SK-N-SH (cell line): ENCODE measurements around the gene CDHR3. TPM values are rescaled to one million over a fixed set of nuclear protein-coding genes. Genes with fewer than 3 reads are reported as not detected.

Experiments
- CTCF ChIA-PET: fragments of 300-600, 350-600 bp; formaldehyde crosslinking; extraction: SDS; loops from one replicate; lab custom pipeline; 2021; lab: Yijun Ruan, JAX
- POLR2A ChIA-PET: fragments of 350-600 bp; sonication (Branson Sonifier 250); formaldehyde crosslinking; extraction: SDS; loops from one replicate; lab custom pipeline; 2020; ENCODE audit warnings: antibody characterized with exemption, inconsistent platforms; lab: Yijun Ruan, JAX
- DNase-seq: peaks from one replicate; pipeline ENCODE4 v3.0.0; 2012
- H2AFZ ChIP-seq: fragments of 200-600 bp; sonication (generic); 2 replicates; pipeline ENCODE4 v1.8.1; 2016; ENCODE audit warnings: antibody characterized with exemption, mild to moderate bottlenecking, low read depth
- H3F3A ChIP-seq: fragments of 200-600 bp; sonication (generic); replicated peaks from 2 replicates; pipeline ENCODE3; 2016; ENCODE audit warnings: antibody characterized with exemption, mild to moderate bottlenecking; ENCODE audit not compliant: insufficient read depth
- H3K27ac ChIP-seq, 2 experiments: fragments of 200-500 bp in 1 of 2; fragments of 200-600 bp in 1 of 2; sonication (Bioruptor generic) in 1 of 2; sonication (generic), shearing (Covaris generic) in 1 of 2; 2 replicates each; pipeline versions ENCODE4 v1.5.1 to v1.6.1; 2014 to 2016; ENCODE audit warnings: low read depth in 2 of 2, inconsistent platforms in 1 of 2, low read length in 1 of 2, mild to moderate bottlenecking in 1 of 2, mixed read lengths in 1 of 2
- H3K27me3 ChIP-seq: fragments of 200-600 bp; sonication (generic), shearing (Covaris generic); 2 replicates; pipeline ENCODE4 v1.6.1; 2016; ENCODE audit warnings: mixed run types; ENCODE audit not compliant: insufficient read depth
- H3K36me3 ChIP-seq, 2 experiments: fragments of 200-500 bp in 1 of 2; fragments of 200-600 bp in 1 of 2; sonication (Bioruptor generic) in 1 of 2; sonication (generic) in 1 of 2; replicated peaks in 1 of 2; 2 replicates each; pipeline versions ENCODE3 to v1.5.1; 2014 to 2016; ENCODE audit warnings: low read length in 1 of 2, mild to moderate bottlenecking in 1 of 2; ENCODE audit not compliant: insufficient read depth in 2 of 2, control insufficient read depth in 1 of 2
- H3K4me1 ChIP-seq, 2 experiments: fragments of 200-500 bp in 1 of 2; fragments of 200-600 bp in 1 of 2; sonication (Bioruptor generic) in 1 of 2; sonication (generic), shearing (Covaris generic) in 1 of 2; 2 replicates each; pipeline versions ENCODE4 v1.5.1 to v1.6.1; 2014 to 2016; ENCODE audit warnings: low read depth in 1 of 2, low read length in 1 of 2, mixed run types in 1 of 2; ENCODE audit not compliant: insufficient read depth in 2 of 2, control insufficient read depth in 1 of 2
- H3K4me2 ChIP-seq: fragments of 200-600 bp; sonication (generic), shearing (Covaris generic); 2 replicates; pipeline ENCODE4 v1.6.1; 2017; ENCODE audit warnings: mixed run types
- H3K4me3 ChIP-seq, 2 experiments: fragments of 200-500 bp in 1 of 2; fragments of 200-600 bp in 1 of 2; sonication (Bioruptor generic) in 1 of 2; sonication (generic), shearing (Covaris generic) in 1 of 2; 2 replicates each; pipeline versions ENCODE4 v1.5.1 to v1.8.1; 2014 to 2016; ENCODE audit warnings: low read depth in 2 of 2, inconsistent platforms in 1 of 2, low read length in 1 of 2, mild to moderate bottlenecking in 1 of 2, mixed read lengths in 1 of 2, moderate library complexity in 1 of 2
- H3K79me2 ChIP-seq: fragments of 200-600 bp; sonication (generic); 2 replicates; pipeline ENCODE4 v1.8.1; 2017; ENCODE audit warnings: mild to moderate bottlenecking; ENCODE audit not compliant: insufficient read depth
- H3K9ac ChIP-seq: fragments of 200-600 bp; sonication (generic); 2 replicates; pipeline ENCODE4 v1.6.1; 2017; ENCODE audit warnings: mixed run types
- H3K9me2 ChIP-seq: fragments of 200-600 bp; sonication (generic); 2 replicates; pipeline ENCODE4 v1.6.1; 2017; ENCODE audit warnings: mixed run types
- H3K9me3 ChIP-seq: fragments of 200-600 bp; sonication (generic); 2 replicates; pipeline ENCODE4 v1.6.1; 2017; ENCODE audit warnings: mixed run types, mild to moderate bottlenecking, moderate library complexity
- H4K20me1 ChIP-seq: fragments of 200-600 bp; sonication (generic); 2 replicates; pipeline ENCODE4 v1.6.1; 2017; ENCODE audit warnings: mild to moderate bottlenecking, mixed run types; ENCODE audit not compliant: insufficient read depth
- CTCF ChIP-seq: fragments of 200-600 bp; sonication (generic); IDR thresholded peaks from 2 replicates; pipeline ENCODE4 v1.6.1; 2017; ENCODE audit warnings: antibody characterized with exemption, mild to moderate bottlenecking, moderate library complexity
- ELF1 ChIP-seq: IDR thresholded peaks from 2 replicates; pipeline ENCODE4 v1.4.0; 2012
- FOXJ3 ChIP-seq: sonication (generic); formaldehyde crosslinking; IDR thresholded peaks from 2 replicates; pipeline ENCODE4 v1.5.1; 2020; ENCODE audit warnings: mild to moderate bottlenecking, missing genetic modification reagents
- GABPA ChIP-seq: IDR thresholded peaks from 2 replicates; pipeline ENCODE4 v1.4.0; 2012; ENCODE audit warnings: low read depth, mild to moderate bottlenecking
- GATA2 ChIP-seq: sonication (generic); formaldehyde crosslinking; IDR thresholded peaks from 2 replicates; pipeline ENCODE4 v1.5.0; 2020; ENCODE audit warnings: mild to moderate bottlenecking, missing genetic modification reagents
- IRF3 ChIP-seq: fragments of 150-350 bp; IDR thresholded peaks from 2 replicates; pipeline ENCODE4 v1.6.1; 2016; ENCODE audit warnings: mild to moderate bottlenecking, low read depth, low read length
- JUND ChIP-seq: IDR thresholded peaks from 2 replicates; pipeline ENCODE4 v1.4.0; 2012
- MAX ChIP-seq: IDR thresholded peaks from 2 replicates; pipeline ENCODE4 v1.4.0; 2012; ENCODE audit warnings: low read depth
- MEF2A ChIP-seq: IDR thresholded peaks from 2 replicates; pipeline ENCODE4 v1.4.0; 2012; ENCODE audit warnings: low read depth, borderline replicate concordance
- NRF1 ChIP-seq: IDR thresholded peaks from 2 replicates; pipeline ENCODE4 v1.6.1; 2012; ENCODE audit warnings: low read depth, mild to moderate bottlenecking, low read length
- PBX3 ChIP-seq: IDR thresholded peaks from 2 replicates; pipeline ENCODE4; 2012
- POLR2AphosphoS5 ChIP-seq: IDR thresholded peaks from 2 replicates; pipeline ENCODE4 v1.6.1; 2012; ENCODE audit warnings: low read depth, low read length
- RAD21 ChIP-seq: IDR thresholded peaks from 2 replicates; pipeline ENCODE4 v1.6.1; 2012; ENCODE audit warnings: mild to moderate bottlenecking, low read length
- RCOR1 ChIP-seq: fragments of 150-350 bp; IDR thresholded peaks from 2 replicates; pipeline ENCODE4 v1.6.1; 2017; ENCODE audit warnings: antibody characterized with exemption, low read length
- REST ChIP-seq: IDR thresholded peaks from 2 replicates; pipeline ENCODE4 v1.6.1; 2012; ENCODE audit warnings: mild to moderate bottlenecking, low read depth, low read length, moderate library complexity
- SIN3A ChIP-seq: IDR thresholded peaks from 2 replicates; pipeline ENCODE4 v1.6.1; 2012; ENCODE audit warnings: low read depth, mild to moderate bottlenecking, low read length, moderate library complexity, borderline replicate concordance
- YY1 ChIP-seq: IDR thresholded peaks from 2 replicates; pipeline ENCODE4 v1.4.0; 2012; ENCODE audit warnings: low read depth, mild to moderate bottlenecking
- WGBS: methylation state at CpG from one replicate; pipeline ENCODE4 v1.1.6; 2017; ENCODE audit warnings: low lambda C conversion rate; 5-methylcytosine and 5-hydroxymethylcytosine counted together
- polyA plus RNA-seq, 3 experiments: library from polyadenylated mRNA; depleted of rRNA; stranded (reverse); fragments of >200 nt; gene quantifications; 2 replicates each; pipeline ENCODE4 v1.2.3, GENCODE V29; 2012

CDHR3 gene
- polyA plus RNA-seq, 1 of the 3 experiments (the other 2 are of a cell fraction): 7.5 TPM

GRCh38 chr7:106061301-106061979 lies 98.4 kb downstream of the CDHR3 start (continued):
- TF ChIP-seq FOXJ3 (CRISPR knock-in tag): no peak
- no peak for TF ChIP-seq GATA2 (CRISPR knock-in tag)
- TF ChIP-seq RAD21: no peak
- TF ChIP-seq JUND: no peak
- TF ChIP-seq NRF1: no peak
- no peak for TF ChIP-seq MAX
- TF ChIP-seq PBX3: no peak
- no peak for TF ChIP-seq POLR2AphosphoS5
- no peak for TF ChIP-seq MEF2A
- TF ChIP-seq SIN3A: no peak
- no peak for TF ChIP-seq RCOR1
- no peak for TF ChIP-seq IRF3
- TF ChIP-seq, all 33 proteins: peak for 0

- H3K9me2 ChIP-seq: no peaks in the 10 kb centered on the region
- H3K9me3 ChIP-seq: no peaks in the 10 kb centered on the region
- 95% methylated on average over 7 of the region's 7 CpGs for WGBS
- H3K4me3 ChIP-seq: no peak overlapping the region
- no peak overlapping the region; a peak in 1 of 4 replicates for H3K27ac ChIP-seq
- TF ChIP-seq GABPA: no peak
- TF ChIP-seq REST: no peak
- no peak for TF ChIP-seq CTCF
- TF ChIP-seq YY1: no peak
- no peak for TF ChIP-seq MEF2A
- TF ChIP-seq ELF1: no peak
- H2AFZ ChIP-seq: no peak overlapping the region
- peaks cover 8% of the 10 kb centered on the region for H3F3A ChIP-seq
- POLR2A ChIA-PET: no interaction called here
- no peak overlapping the region for H3K9ac ChIP-seq
- CTCF ChIA-PET: interaction anchor here (1.4 to 14.1 kb wide), 4 partner anchors 11 to 99 kb away, joined by 3 to 593 read pairs (median 34); no protein-coding TSS in a partner anchor
- H4K20me1 ChIP-seq: no peaks in the 10 kb centered on the region
- H3K27me3 ChIP-seq: no peaks in the 10 kb centered on the region
- H3K4me1 ChIP-seq: peaks cover 20 to 66% of the 10 kb centered on the region in 2 experiments
- no peak overlapping the region for H3K4me2 ChIP-seq
- H3K79me2 ChIP-seq: no peaks in the 10 kb centered on the region
- DNase-seq: no peak
- no peaks in the 10 kb centered on the region for H3K36me3 ChIP-seq
Measured at GRCh38 chr7:106062006-106062405, 98.9 kb downstream of the CDHR3 start.
